GM18861 (cell line): Measurements from ENCODE around the gene TMEM123.
A peak's percentile ranks its signal among the peaks of the same experiment; 100 is the strongest.
"Not testable (repeated sequence)": the region's sequence is repeated elsewhere in the genome, so short reads cannot be mapped to it uniquely, and the experiment has no call there.

Experiments
- ATAC-seq: cut with Tn5 transposase; IDR thresholded peaks from one replicate; pipeline ENCODE4 v1.9.1; 2021; ENCODE audit not compliant: unreplicated experiment

Gene TMEM123

DNA sequence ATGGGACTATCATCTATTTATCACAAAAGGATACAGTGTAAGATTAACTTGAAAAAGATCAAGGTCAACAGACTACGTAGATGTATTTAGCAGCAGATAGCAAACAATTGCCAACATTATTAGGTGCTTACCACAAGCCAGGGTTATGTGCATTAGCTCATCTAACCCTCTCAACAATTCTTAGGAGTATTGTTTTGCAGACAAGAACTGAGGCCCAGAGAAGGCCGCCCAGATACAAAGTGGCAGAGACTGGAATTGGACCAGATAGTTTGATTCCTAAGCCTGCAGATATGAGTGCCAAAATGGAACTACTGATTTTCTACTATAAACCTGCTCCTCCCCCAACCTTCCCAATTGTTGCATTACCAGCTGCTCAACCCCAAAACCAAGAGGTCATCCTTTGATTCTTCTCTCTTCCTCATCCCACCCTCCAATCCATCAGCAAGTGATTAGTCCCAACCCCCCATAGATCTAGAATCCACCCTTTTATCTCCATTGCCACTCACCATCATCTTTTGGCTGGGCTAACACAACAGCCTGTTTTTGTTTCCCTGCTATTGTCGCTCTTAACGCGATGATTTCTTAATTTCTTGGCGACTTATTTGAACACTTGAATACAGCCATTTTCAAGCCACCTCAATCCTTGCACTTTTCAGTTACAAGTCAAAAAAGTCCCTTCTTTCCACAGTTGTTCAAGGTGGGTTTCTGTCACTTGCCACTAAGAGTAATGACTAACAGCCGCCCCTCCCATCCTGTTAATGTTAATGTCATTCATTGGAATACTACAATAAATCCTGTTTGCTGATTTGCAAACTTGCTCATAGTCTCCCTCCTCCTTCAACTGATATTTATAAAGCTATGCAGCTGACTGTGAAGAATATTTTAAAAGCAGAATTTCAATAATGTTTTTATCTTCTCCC, 2.7 kb downstream of the TMEM123 start:
- ATAC-seq: no peak

DNA sequence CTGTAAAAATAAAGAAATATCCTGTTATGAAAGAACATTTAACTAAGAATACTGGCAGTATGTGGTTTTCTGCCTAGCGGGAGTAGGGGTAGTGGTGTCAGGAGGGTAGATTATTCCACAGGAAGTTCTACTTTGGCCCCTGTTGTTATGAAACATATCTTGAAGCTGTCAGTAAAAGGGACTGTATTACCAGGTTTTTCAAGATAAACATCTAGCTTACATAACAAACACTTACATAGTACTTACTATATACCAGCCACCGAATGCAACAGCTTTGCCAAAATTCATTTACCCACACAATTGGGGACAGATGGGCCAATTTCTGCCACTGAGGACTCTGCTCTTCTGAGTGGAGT, 3.7 kb downstream of the TMEM123 start:
- ATAC-seq: no peak

DNA sequence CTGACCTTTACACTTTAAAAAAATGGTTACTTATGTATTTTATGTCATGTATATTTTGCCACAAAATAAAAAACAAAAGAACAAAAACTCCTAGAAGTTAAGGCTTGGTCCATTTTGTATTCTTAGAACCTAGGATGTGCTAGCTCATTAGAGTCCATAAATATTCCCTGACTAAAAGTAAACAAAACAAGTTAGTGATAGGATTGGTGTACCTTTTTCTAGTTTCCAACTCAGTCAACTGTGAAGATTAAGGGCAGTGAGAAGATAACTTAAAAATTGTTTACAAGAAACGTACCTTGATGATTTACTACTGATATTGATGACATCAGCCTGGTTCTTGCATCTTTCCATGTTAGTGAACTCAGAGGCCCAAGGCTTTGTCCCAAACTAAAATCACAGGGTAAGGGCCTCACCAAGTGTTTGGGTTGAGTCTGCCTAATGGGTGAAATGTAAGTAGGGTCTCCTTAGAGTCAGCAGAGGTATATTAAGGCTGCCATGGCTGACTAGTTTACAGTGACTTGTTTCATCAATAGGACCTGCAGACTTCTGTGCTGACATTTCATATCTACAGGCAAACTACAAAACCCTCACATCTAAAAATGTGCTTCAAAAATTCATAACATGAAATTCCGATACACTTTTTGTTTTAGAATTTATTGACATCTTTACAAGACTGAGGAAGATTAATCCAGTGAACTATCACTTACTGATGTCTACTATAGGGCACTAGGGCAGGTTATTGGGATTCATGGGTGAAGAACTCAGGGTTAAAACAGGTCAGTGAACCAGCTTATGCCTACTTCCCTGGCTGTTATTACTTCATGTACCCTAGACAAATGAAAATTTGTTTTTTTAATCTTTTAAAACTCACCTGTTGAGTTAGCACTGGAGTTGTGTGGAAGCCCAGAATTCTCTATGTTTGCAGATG, 4.4 kb downstream of the TMEM123 start:
- ATAC-seq: no peak

DNA sequence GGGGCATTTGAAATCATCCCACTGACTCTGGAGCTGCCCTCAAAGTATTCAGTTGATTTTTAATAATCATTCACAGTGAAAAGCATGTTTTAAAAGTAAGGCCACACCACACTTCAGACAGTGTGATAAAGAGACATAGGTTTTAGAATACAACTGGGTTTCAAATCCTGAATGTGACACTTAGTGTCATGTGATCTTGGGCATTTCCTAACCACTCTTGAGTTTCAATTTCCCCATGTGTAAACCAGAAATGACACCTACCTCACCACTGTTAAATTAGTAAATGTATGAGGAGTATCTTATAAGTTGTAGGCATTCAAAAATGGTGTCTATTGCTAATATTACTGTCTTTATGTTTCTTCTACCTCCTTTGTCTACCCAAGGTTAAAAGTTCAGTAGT, 5.4 kb downstream of the TMEM123 start:
- ATAC-seq: no peak

DNA sequence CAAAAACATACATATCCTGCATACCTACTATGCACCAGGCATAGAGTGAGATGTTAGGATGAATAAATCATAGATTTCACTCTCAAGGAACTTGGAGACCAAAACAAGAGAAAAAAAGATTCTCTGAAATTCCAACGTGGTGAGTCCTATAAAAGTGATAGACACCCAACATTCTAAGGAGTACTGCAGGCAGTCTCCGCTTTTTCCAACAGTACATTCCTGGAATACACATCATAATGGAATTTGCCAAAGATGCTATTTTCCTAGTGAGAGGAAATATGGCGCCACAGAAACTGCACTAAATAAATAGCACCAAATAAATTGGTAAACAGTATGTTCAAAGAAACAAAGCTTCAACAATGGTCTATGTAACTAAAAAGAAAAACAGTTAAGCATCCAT, 6.0 kb downstream of the TMEM123 start:
- no peak for ATAC-seq

DNA sequence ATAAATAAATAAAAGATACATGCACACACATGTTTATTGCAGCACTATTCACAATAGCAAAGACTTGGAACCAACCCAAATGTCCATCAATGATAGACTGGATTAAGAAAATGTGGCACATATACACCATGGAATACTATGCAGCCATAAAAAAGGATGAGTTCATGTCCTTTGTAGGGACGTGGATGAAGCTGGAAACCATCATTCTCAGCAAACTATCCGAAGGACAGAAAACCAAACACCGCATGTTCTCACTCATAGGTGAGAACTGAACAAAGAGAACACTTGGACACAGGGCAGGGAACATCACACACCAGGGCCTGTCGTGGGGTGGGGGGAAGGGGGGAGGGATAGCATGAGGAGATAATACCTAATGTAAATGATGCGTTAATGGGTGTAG, 7.9 kb downstream of the TMEM123 start:
- not testable (repeated sequence) for ATAC-seq

DNA sequence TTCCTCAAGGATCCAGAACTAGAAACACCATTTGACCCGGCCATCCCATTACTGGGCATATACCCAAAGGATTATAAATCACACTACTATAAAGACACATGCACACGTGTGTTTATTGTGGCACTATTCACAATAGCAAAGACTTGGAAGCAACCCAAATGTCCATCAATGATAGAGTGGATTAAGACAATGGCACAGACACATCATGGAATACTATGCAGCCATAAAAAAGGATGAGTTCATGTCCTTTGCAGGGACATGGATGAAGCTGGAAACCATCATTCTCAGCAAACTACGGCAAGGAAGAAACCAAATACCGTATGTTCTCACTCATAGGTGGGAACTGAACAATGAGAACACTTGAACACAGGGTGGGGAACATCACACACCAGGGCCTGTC, 8.4 kb downstream of the TMEM123 start:
- not testable (repeated sequence) for ATAC-seq

DNA sequence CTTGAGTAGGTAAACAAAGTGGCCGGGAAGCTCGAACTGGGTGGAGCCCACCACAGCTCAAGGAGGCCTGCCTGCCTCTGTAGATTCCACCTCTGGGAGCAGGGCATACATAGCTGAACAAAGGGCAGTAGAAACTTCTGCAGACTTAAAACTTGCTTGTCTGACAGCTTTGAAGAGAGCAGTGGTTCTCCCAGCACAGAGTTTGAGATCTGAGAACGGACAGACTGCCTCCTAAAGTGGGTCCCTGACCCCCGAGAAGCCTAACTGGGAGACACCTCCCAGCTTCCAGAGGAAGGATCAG, 13.6 kb downstream of the TMEM123 start:
- not testable (repeated sequence) for ATAC-seq

DNA sequence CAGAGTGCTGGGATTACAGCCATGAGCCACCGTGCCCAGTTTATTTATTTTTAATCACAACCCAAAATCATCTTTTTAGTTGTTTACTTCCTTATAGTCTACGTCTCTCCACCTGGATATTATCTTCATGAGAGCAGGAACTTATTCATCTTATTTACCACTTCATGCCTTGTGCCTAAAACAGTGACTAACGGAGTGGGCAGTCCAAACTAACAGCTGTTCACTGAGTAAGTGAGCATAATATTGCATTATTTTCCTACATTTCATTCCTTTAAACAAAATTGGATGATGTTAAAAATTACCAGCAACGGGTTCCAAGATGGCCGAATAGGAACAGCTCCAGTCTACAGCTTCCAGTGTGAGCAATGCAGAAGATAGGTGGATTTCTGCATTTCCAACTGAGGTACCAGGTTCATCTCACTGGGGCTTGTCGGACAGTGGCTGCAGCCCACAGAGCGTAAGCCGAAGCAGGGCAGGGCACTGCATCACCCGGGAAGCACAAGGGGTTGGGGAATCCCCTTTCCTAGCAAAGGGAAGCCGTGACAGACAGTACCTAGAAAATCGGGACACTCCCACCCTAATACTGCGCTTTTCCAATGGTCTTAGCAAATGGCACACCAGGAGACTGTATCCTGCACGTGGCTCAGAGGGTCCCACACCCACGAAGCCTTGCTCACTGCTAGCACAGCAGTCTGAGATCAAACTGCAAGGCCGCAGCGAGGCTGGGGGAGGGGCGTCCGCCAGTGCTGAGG, 14.1 kb downstream of the TMEM123 start:
- ATAC-seq: no peak

DNA sequence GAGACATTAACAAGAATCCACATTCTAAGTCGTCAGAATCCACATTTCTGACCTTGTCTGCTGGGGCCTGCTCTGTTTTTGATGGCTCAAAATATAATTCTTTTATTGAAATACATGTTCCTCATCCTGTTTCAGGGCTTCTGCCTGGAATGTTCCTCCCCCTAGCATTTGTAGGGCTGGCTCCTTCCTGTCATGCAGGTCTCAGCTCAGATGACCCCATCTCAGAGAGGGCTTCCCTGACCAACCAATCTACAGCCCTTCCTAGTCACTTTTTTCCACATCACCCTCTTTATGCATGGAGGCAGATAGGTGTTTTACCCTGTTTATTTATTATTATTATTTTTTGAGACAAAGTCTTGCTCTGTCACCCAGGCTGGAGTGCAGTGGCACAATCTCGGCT, 14.8 kb downstream of the TMEM123 start:
- no peak for ATAC-seq

DNA sequence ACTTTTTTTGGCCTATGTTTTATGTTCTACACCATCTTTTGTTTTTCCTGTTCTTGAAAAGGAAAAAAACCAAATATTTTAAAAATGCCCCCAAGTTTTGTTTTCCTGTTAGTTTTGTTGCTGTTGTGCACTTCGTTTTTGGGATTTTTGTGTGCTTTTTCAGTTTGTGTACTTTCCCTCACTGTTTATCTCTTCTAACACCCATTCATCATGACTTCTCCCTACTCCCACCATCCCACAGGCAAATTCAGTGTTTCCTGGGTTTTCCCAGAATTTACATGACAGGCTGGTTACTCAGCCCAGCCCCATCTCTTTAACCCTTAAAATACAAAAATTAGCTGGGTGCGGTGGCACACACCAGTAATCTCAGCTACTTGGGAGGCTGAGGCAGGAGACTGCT, 15.6 kb downstream of the TMEM123 start:
- ATAC-seq: no peak

DNA sequence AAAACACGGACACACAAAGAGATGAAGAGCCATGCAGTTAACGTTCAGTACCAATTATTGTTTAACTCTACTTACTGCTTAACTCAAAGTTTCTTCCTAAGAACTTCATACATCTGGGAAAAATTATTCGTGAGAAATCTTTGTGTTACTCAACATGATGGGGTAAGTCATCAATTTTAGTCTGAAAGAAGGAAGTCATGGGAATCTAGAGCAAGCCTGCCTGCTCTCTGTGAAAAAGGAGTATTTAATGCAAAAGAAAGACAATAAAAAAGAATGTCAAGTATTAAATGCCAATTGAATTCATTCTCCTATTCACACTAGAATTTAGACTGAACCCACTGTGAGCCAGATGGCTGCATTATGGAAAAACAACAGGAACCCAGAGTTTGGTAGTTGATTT, 16.0 kb downstream of the TMEM123 start:
- ATAC-seq: no peak

DNA sequence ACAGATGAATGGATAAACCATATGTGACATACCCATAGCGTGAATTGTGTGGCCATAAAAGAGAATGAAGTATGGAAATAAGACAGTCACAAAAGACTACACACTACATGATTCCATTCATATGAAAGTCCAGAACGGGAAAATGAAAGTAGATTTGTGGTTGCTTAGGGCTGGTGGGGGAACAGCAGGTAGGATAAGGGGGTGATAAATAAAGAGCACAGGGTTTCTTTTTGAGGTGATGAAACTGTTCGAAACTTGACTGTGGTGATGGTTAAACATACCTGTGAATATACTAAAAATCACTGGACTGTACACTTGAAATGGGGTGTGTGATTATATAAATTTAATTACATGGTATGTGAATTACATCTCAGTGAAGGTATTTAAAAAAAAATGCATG, 16.9 kb downstream of the TMEM123 start:
- ATAC-seq: no peak

DNA sequence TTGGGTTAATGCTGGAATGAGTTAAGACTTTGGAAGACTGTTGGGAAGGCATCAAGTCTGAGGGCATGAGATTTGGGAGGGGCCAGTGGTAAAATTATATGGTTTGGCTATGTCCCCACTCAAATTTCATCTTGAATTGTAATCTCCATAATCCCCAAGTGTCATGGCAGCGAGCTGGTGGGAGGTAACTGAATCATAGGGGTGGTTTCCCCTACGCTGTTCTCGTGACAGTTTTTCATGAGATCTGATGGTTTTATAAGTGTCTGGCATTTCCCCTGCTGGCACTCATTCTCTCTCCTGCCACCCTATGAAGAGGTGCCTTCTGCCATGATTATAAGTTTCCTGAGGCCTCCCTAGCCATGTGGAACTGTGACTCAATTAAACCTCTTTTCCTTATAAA, 19.0 kb downstream of the TMEM123 start:
- ATAC-seq: not testable (repeated sequence)

DNA sequence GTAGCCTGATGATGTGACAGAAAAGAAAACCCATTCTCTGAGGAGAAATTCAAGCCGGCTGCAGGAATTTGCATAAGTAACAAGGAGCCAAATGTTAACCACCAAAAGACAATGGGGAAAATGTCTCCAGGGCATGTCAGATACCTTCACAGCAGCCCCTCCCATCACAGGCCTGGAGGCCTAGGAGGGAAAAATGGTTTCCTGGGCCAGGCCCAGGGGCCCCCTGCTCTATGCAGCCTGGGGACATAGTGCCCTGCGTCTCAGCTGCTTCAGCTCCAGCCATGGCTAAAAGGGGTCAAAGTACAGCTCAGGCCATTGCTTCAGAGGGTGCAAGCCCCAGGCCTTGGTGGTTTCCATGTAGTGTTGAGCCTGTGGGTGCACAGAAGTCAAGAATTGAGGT, 20.0 kb downstream of the TMEM123 start:
- ATAC-seq: not testable (repeated sequence)

DNA sequence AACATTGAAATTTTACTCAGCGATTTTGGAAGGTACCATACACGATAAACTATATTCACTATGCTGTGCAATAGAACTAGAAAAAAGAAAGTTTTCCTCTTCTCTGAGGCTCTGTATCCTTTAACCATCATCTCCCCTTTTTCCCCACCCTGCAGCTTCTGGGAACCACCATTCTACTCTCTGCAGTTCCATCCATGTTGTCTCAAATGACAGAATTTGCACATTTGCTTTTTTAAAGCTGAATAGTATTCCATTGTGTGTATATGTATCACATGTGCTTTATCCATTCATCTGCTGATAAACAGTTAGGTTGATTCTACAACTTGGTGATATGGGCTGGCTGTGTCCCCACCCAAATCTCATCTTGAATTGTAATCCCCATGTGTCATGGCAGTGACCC, 21.2 kb downstream of the TMEM123 start:
- no peak for ATAC-seq

DNA sequence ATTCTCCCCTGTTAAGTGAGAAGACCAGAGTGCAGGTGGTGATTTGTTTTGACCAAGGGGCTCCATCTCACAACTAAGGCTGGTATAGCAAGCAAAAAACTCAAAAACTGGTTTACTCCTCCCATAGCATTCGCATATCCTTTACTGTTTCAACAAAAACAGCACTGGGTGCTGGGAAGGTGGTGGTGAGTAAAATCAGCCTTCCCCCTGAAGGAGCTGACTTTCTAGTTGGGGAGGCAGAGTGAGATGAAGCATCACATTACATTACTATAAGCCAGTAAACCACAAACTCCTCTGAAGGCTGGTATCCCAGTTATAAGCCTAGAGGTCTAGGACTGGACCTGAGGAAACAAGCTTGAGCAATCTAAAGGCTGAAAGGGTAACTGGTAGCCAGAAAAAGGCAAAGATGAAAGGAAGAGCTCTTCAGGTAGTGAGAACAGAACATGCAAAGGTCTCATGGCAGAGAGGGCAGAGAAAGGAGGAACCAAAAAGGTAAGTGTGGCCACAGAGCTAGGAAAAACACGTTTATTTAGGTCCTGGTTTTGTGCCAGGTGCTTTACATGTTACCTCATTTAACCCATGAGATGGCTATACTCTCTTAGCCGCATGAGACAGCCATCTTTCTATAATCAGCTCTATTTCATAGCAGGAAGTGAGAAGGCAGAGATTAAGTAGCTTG, 22.3 kb downstream of the TMEM123 start:
- ATAC-seq: peak; percentile 86

DNA sequence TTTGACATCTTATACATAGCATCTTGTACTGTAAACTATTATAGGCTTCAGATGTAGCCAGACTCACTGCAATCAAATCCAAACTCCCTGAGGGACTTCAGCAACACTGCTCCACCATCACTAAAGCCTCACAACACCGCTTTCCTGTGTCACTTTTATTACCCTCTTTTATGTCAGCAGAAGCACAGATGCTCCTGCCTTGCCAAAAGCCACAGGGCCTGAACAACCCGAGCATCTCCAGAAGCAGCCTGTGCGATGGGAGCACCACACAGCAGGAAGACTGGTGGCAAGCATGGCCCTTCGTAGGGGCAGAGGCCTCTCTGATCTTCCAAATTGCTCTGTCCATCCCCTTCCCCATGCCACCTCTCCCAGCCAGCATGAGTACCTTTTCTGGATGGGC, 22.9 kb downstream of the TMEM123 start:
- ATAC-seq: no peak

DNA sequence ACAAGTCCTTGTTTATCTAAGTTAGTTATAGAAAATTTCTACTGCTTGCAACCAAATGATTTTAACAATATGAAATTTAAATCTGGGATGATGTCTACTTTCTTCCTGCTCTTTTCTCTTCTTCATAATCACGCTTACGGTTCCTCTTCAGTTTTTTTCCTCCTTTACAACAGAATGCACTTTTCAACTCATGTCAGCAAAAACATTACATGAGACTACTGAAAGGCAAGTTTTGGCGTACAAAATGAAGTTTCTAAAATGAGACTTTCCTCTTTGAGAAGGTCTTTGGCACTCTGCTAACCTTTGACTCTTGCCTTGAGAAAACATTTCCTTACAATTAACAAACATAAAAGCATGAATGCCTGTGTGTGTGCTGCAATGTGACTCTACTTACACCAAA, 23.3 kb downstream of the TMEM123 start:
- ATAC-seq: no peak

DNA sequence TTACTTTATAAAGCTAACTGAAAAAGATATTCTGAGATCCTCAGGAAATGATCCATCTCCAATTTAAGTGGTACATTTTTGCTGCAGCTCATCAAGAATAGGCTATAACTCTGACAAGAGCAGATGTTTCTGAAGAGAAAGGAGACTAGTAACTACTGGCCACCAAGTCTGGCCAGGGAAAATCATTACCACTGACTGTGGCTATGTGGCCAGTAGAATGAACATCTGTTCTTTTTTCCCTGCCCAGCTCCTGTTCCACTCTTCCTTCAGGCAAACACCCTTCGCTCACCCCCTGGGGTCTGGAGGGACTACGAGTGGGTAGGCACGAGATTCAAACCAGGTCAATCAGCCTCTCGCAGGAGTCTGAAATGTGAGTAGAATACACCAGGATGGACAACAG, 23.9 kb downstream of the TMEM123 start:
- ATAC-seq: no peak

DNA sequence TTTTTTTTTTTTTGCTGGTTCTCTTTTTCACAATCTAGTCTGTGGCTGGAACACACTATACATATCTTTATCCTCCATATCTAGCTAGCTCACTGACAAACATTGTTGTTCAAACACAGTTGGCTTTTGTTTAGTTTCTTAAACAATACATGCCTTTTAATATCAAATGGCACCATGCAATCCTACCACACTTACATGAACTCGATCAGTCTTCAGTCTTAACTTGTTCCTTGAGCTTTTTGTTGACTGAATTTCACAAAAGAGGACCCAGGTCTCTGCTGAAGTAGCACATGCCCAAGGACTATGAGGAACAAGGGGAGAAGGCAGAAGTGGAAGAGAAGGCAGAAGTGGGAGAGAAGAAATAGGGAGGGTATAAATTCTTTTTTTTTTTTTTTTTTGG, 25.5 kb downstream of the TMEM123 start:
- ATAC-seq: no peak
